Measurements from ENCODE around the gene SERINC3. TPM values are rescaled to one million over a fixed set of nuclear protein-coding genes. Genes with fewer than 3 reads are reported as not detected.

The SERINC3 gene
- 92.4 and 144 TPM in 2 replicates for total RNA-seq

GRCh38 chr20:44521484-44522481, at the start of gene SERINC3:
SERINC3 (minus strand) TSS chr20:44522070; CDS start chr20:44521951, 119 bp downstream.

GRCh38 chr20:44475694-44476560, 45.9 kb downstream of the SERINC3 start, which contains the start of gene TTPAL:
TTPAL (plus strand) TSS chr20:44475874; CDS start chr20:44480000, 4,126 bp downstream.

Other genes starting within 250 kb of the SERINC3 start
- gene FITM2, start 210.9 kb downstream of the SERINC3 start, total RNA-seq, result 6.0 and 9.6 TPM in 2 replicates
- gene R3HDML, start 185.0 kb downstream of the SERINC3 start, total RNA-seq, result not detected in 2 replicates
- not detected in 2 replicates for gene HNF4A, start 166.4 kb downstream of the SERINC3 start, total RNA-seq
- gene TTPAL, start 46.2 kb downstream of the SERINC3 start, total RNA-seq, result 17.2 and 20.3 TPM in 2 replicates
- 129 and 140 TPM in 2 replicates for gene PKIG, start 60.5 kb upstream of the SERINC3 start, total RNA-seq
- 2.6 and 12.2 TPM in 2 replicates for gene ADA, start 129.6 kb upstream of the SERINC3 start, total RNA-seq
- gene CCN5, start 193.3 kb upstream of the SERINC3 start, total RNA-seq, result 7.4 and 25.3 TPM in 2 replicates
- gene KCNK15, start 223.8 kb upstream of the SERINC3 start, total RNA-seq, result 0.29 and 1.3 TPM in 2 replicates

Measured in smooth muscle cell of trachea (primary cell).